Motor neuron (in vitro differentiated cells): ENCODE measurements around the gene SLC5A10. TPM values are rescaled to one million over a fixed set of nuclear protein-coding genes. Genes with fewer than 3 reads are reported as not detected.
A peak's percentile ranks its signal among the peaks of the same experiment; 100 is the strongest.

Experiments used
- ATAC-seq, 8 experiments: fragments of 200-7000 bp; cut with Tn5 transposase; replicated peaks in 6 of 8; 2 replicates each; pipeline ENCODE4 v1.8.0; 2021; ENCODE audit warnings: mild to moderate bottlenecking in 8 of 8, moderate library complexity in 8 of 8
- H3K27ac ChIP-seq, 2 donors: fragments of 250-450 bp; sonication (Bioruptor Pico); 2 replicates each; pipeline ENCODE4 v1.9.0; 2021; ENCODE audit warnings: antibody characterized with exemption in 2 of 2, mild to moderate bottlenecking in 2 of 2, moderate library complexity in 1 of 2
- H3K4me1 ChIP-seq, 2 donors: fragments of 250-450 bp; sonication (Bioruptor Pico); replicated peaks in 1 of 2; 2 replicates each; pipeline ENCODE4 v1.6.1; 2021; ENCODE audit warnings: antibody characterized with exemption in 2 of 2, mild to moderate bottlenecking in 2 of 2, moderate library complexity in 1 of 2
- H3K4me3 ChIP-seq, 5 donors: fragments of 250-450 bp; sonication (Bioruptor Pico); 2 replicates each; pipeline ENCODE4 v1.9.0; 2021; ENCODE audit warnings: antibody characterized with exemption in 5 of 5, mild to moderate bottlenecking in 5 of 5, moderate library complexity in 4 of 5
- WGBS, 10 experiments: fragments of 450-650 bp; shearing (Covaris generic); methylation state at CpG; one replicate each; pipeline ENCODE4 v1.0.0; 2022; 5-methylcytosine and 5-hydroxymethylcytosine counted together
- in situ Hi-C, 9 experiments: fragments of 400-800 bp; cut with MboI; loops; one replicate each; pipeline ENCODE4 v1.15.0; 2021; ENCODE audit warnings: low sequenced_read_pairs in 9 of 9, low pct_unique_long_range_greater_than_20kb in 2 of 9; ENCODE audit not compliant: unreplicated experiment in 9 of 9
- total RNA-seq, 8 experiments: library from RNA; unstranded; fragments of 300-600 nt; gene quantifications; 2 replicates each; pipeline versions ENCODE4 v1.2.3 to v1.2.4, GENCODE V29; 2022

SLC5A10 gene
- total RNA-seq, 8 experiments from 2014 or later, result 0.09 to 0.76 (median 0.45) TPM; not detected in 3

DNA sequence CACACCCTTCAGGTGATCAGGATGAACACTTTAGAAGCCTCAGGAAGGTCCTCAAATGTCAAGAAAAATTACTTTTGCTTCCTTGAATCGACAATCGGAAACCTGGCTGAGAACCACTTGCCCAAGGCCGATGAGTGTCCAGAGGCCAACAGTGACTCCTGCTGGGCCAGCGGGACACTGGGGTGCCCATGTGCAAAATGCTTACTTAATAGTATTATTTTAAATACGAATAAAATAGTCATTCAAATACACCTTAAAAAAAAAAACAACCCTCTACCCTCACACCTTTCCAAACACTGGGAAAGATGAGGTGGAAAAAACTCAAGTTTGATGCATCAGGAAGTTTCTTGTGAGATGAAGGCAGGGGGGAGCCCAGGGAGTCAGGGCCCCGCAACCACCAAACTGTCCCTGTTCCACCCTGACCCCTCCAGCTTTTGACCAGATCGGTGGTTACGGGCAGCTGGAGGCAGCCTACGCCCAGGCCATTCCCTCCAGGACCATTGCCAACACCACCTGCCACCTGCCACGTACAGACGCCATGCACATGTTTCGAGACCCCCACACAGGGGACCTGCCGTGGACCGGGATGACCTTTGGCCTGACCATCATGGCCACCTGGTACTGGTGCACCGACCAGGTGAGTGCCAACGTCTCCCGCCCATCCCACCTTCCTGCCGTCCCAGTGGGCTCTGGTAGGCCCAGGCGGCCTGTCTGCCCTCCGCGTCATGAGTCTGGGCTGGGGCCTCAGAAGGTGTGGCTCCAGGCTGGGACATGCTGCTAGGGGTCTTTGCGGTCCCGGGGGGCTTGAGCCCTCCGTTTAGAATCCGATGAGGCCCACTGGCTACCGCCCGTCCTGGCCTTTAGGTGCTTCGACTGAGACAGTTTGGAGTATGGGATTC lies 18.9 kb downstream of the SLC5A10 start:
- in situ Hi-C loops, result no loop called here
- 80 to 100% (median 94%) methylated on average over 1 to 10 of the region's 28 CpGs; no CpG with 5 or more reads in 4 of the 10 experiments for WGBS, 10 experiments
- H3K4me3 ChIP-seq, result no peak overlapping the region

DNA sequence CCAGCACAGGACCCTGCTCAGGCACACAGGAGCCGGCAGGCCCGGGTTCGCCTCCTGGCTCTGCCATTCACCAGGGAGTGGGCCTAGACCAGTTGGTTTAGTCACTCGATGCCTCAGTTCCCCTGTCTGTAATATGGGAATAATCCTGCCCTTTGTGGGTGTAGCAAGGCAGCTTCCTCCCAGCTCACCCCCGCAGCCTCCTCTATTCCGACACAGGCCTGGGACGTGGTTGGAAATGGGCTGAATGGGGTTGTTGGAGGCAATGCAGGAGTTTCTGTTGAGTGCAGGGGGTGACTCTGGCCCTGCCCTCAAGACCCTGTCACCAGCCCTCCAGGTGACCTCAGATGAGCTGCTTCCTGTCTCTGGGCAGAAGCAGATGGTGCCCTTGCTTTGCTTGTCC lies 19.8 kb downstream of the SLC5A10 start:
- Histone ChIP-seq H3K4me1 (peaks cover 3 to 12% of the 10 kb centered on the region in 2 donors), H3K4me3 (no peak overlapping the region), H3K27ac (no peak overlapping the region)
- in situ Hi-C loops, result no loop called here
- no peak for ATAC-seq
- WGBS, 10 experiments, result 100% methylated on average over 4 of the region's 7 CpGs; no CpG with 5 or more reads in 9 of the 10 experiments

More for the DNA sequence above, 18.9 kb downstream of the SLC5A10 start:
- no peak for ATAC-seq
- H3K4me1 ChIP-seq, result peaks cover 3 to 12% of the 10 kb centered on the region in 2 donors
- H3K27ac ChIP-seq, result no peak overlapping the region

DNA sequence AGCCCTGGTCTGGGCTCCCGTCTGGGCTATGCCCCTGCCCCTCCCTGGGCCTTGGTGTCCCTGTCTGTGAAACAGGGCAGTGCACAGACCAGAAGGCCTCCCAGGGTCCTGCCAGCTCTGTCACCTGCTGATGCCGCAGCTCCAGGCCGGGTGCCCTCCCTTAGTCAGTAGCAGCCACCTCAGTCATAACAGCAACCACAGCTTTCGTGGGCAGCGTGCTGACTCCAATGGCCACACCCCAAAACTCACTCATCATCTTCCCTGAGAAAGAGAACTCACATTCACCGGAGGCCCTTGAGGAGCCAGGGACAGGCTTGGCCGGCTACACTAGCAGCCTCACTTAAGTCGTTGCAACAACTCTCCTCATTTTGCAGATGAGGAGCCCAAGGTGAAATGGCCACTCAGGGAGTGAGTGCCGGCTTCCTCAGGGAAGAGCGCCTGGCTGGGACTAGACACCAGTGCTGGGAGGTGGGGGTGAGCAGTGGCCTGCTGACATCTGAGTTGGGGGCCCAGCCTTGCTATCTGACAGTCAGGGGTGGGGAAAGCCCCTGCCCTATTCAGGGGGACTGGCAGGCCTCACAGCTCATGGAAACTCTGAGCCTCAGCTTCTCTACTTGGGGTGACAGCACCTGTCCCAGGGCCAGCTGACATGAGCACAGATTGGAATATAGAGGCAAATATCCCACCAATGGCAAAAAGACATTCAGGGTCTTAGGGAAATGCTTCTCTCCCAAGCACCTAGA lies 22.6 kb downstream of the SLC5A10 start:
- ATAC-seq, result no peak
- in situ Hi-C loops, result no loop called here
- Histone ChIP-seq H3K4me3 (no peak overlapping the region), H3K4me1 (no peaks in the 10 kb centered on the region), H3K27ac (no peak overlapping the region)
- whole genome bisulfite sequencing, 10 experiments, result 50 to 100% (median 86%) methylated on average over 1 to 2 of the region's 10 CpGs; no CpG with 5 or more reads in 5 of the 10 experiments

DNA sequence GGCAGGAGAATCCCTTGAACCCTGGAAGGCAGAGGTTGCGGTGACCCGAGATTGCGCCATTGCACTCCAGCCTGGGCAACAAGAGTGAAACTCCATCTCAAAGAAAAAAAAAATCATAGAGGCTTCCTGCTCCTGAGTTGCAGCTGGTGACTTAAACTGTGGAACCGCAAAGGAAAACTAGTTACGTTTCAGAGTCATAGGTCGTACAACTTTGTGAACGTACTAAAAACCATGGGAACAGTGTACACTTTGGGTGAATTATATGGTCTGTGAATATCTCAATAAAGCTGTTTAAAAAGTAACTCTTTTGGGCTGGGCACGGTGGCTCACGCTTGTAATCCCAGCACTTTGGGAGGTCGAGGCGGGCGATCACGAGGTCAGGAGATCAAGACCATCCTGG lies 23.6 kb downstream of the SLC5A10 start:
- no peaks in the 10 kb centered on the region for H3K4me1 ChIP-seq
- no peak overlapping the region for H3K4me3 ChIP-seq
- 75 to 100% (median 90%) methylated on average over 1 to 5 of the region's 13 CpGs; no CpG with 5 or more reads in 4 of the 10 experiments for WGBS, 10 experiments
- no peak overlapping the region for H3K27ac ChIP-seq
- no peak for ATAC-seq
- in situ Hi-C loops, result no loop called here

DNA sequence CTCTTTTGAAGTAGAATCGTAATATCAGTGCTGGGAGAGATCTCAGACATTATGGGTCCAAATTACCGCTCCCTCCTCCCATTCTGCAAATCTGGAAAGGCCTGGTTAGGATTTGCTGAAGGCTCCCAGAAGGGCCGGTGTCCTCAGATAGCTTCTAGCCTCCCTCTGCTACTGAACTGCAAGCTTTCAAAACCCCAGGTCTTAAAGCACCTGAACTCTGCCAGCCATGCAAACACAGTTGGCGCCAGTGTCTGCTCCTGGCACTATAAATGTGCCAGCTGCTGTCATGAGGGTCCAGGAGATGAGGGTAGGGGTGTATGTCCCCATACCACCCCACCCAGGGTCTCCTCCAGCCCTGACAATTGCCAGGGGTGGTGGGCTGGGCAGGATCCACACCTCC lies 24.2 kb downstream of the SLC5A10 start:
- H3K27ac ChIP-seq, result no peak overlapping the region
- peaks cover 0 to 4% of the 10 kb centered on the region in 2 donors for H3K4me1 ChIP-seq
- 83 to 100% (median 100%) methylated on average over 1 to 2 of the region's 4 CpGs; no CpG with 5 or more reads in 6 of the 10 experiments for WGBS, 10 experiments
- in situ Hi-C loops, result no loop called here
- no peak overlapping the region for H3K4me3 ChIP-seq
- ATAC-seq, result no peak

DNA sequence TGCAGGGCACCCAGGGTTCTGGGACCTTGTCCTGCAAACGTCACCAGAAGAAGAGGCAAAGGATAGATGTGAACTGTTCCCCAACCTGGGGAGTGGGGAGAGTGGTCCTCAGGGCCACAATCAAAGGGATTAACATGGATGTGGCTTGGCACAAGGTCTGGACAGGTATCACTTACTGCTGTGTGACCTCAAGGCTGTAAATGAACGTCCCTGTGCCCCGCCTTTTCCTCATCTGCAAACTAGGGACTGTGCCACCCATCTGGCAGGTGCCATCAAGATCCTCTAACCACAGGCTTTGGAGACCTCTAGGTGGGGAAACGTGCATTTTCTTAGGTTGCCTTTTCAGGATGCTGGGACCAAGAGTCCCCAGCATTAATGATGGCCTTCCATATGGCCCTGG lies 25.1 kb downstream of the SLC5A10 start:
- H3K4me1 ChIP-seq, result peaks cover 0 to 12% of the 10 kb centered on the region in 2 donors
- ATAC-seq, result no peak
- in situ Hi-C loops, result no loop called here
- H3K27ac ChIP-seq, result no peak overlapping the region
- WGBS, 10 experiments, result 78% methylated on average over 1 of the region's 4 CpGs; no CpG with 5 or more reads in 9 of the 10 experiments
- no peak overlapping the region for H3K4me3 ChIP-seq

DNA sequence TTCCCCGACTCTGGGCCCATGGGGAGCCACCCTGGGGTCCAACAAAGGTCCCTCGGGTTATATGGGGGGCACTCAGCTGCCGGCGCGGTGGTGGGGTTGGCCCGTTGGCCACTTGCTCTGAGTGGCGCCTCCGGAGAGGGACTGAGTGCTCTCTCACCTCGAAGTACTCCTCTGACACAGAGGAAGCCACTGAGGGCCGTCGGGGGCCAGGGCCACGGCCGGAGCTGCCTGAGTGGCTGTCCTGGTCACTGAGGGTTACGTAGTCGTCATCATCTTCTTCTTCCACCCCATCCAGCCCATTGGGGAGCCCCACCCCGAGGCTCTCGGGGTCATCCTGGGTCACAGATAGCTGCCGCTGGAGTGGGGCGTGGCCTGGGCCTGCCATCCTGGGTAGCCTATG lies 25.7 kb downstream of the SLC5A10 start:
- no peak overlapping the region for H3K27ac ChIP-seq
- H3K4me3 ChIP-seq, result no peak overlapping the region
- peaks cover 0 to 12% of the 10 kb centered on the region in 2 donors for H3K4me1 ChIP-seq
- in situ Hi-C loops, result no loop called here
- 40 to 100% (median 86%) methylated on average over 1 to 7 of the region's 19 CpGs; no CpG with 5 or more reads in 5 of the 10 experiments for WGBS, 10 experiments
- no peak for ATAC-seq

DNA sequence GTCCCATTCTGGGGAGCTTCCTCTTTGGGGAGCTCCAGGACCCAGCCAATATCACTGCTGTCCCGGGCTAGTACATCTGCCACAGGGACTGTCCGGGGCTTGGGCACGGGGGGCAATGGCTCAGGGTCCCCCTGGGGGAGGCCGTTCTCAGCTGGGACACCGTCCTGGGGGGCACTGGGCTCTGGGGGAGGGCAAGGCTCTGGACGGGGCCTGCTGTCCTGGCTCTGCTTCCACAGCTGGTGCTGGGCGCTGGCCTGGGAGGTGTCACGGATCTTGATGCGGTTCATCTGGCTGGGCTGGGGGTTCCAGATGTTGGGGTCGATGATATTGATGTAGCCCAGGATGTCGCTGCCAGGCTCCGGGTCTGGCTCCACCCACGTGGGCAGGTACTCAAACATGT lies 26.1 kb downstream of the SLC5A10 start:
- 70 to 100% (median 100%) methylated on average over 1 to 2 of the region's 13 CpGs; no CpG with 5 or more reads in 7 of the 10 experiments for WGBS, 10 experiments
- in situ Hi-C loops, result no loop called here
- ATAC-seq, result no peak
- H3K4me1 ChIP-seq, result peaks cover 0 to 12% of the 10 kb centered on the region in 2 donors
- no peak overlapping the region for H3K27ac ChIP-seq
- no peak overlapping the region for H3K4me3 ChIP-seq

DNA sequence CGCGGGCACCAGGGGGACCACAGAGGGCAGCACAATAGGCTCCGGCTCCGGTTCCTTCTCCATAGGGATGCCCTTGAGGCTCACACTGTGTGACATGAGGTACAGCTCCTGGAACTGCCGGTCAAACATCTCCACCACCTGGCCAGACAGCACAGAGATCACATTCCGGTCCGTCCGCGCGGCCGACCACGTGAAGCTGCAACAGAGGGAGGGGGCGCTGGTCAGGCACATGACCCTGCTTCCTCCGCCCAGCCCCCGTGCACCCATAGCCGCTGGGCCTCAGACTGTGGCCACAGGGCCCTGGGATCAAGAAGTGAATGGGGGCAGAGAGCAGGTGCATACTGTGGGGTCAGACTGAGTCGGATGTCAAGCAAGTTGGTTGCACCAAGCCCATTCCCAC lies 26.7 kb downstream of the SLC5A10 start:
- WGBS, 10 experiments, result 80 to 84% (median 80%) methylated on average over 1 to 10 of the region's 17 CpGs; no CpG with 5 or more reads in 7 of the 10 experiments
- in situ Hi-C loops, result no loop called here
- Histone ChIP-seq H3K4me3 (no peak overlapping the region), H3K4me1 (peaks cover 0 to 12% of the 10 kb centered on the region in 2 donors), H3K27ac (no peak overlapping the region)
- no peak for ATAC-seq

DNA sequence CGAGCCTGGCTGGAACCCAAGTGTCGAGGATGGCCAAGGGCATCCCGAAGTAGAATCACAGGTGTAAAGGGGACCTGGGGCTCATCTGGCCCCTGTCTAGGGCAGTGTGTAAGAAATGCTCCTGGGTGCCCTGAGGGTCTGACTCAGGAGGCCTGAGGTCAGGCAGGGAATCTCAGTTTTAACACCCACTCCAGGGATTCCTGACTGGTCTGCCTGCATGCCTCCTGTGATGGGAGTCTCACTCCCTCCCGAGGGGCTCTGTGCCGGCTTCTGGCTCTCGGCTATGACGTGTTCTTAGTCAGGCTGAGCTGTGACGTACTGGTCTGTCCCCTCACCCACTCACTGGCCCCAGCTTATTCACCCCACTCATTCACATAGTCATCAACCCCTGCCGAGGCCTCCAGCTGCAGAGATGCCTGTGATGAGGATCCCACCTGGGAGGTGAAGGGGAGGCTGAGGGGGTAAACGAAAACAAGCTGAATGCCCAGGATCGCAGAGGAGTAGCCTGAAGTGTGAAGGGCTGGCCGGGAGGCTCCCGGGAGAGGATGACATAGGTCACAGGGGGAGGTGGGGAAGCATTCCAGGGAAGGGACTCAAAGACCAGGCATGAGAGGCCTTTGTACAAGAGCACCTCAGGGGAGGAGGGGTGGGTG lies 28.8 kb downstream of the SLC5A10 start:
- peak in 5 of 8 experiments; percentile 17 to 32 (median 31) for ATAC-seq
- Histone ChIP-seq H3K4me3 (no peak overlapping the region), H3K27ac (no peak overlapping the region), H3K4me1 (peaks cover 0 to 12% of the 10 kb centered on the region in 2 donors)
- in situ Hi-C loops, result no loop called here
- 71 to 80% methylated on average over 1 to 4 of the region's 13 CpGs; no CpG with 5 or more reads in 8 of the 10 experiments for WGBS, 10 experiments

DNA sequence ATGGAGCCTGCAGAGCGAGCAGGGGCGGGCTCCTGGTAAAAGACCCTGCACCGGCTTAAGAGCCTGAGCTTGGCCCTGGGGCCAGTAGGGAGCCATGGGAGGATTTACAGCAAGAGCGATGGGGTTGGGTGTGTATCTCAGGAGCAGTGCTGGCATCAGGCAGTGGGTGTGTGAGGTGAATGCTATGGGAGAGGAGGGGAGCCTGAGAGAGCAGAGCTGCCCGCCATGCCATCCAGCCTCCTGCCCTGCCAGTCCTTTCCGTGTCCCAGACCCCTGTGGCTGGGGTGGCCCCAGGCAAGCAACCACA lies 29.3 kb downstream of the SLC5A10 start:
- WGBS, 10 experiments, result 70% methylated on average over 2 of the region's 6 CpGs; no CpG with 5 or more reads in 9 of the 10 experiments
- Histone ChIP-seq H3K4me1 (peaks cover 0 to 12% of the 10 kb centered on the region in 2 donors), H3K4me3 (no peak overlapping the region), H3K27ac (no peak overlapping the region)
- in situ Hi-C loops, result no loop called here
- ATAC-seq, result peak in 3 of 8 experiments; percentile 6 to 20 (median 12)

DNA sequence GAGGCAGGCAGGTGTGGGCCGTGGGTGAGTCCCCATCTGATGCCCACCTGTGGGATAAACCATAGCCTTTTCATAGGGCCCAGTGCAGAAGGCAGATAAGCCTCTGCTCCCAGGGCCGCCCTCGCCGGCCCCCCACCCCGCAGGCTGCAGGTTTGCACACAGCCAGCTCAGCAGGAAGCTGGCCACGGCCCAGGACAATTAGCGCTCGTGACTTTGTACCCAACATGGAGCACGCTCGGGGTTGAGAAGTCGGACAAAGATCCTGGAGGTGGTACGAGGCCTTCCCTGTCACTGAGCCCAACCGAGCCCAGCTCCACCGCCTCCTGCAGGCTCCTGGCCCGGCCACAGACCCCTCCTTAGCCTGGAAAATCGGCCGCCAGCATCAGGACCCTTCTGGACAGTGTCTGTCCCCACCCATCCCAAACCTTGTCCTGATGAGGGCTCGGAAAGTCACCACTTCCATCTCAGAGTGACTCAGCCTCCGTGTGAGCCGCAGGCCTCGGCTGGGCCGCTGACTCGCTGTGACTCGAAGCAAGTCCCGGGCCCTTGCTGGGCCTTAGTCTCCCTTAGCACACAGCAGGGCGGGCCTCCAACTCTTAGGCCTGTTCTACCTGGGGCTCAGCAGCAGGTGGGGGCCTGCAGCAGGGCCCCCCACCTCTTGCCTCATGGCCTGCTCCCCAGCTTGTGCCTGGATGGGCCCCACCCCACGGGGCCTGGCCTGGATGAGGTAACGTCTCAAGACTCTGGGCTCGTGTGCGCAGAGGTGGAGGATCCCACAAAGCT lies 29.9 kb downstream of the SLC5A10 start:
- H3K4me1 ChIP-seq, result peaks cover 0 to 12% of the 10 kb centered on the region in 2 donors
- in situ Hi-C loops, result no loop called here
- ATAC-seq, result peak in 7 of 8 experiments; percentile 75 to 93 (median 84)
- 70 to 90% (median 73%) methylated on average over 2 to 13 of the region's 30 CpGs; no CpG with 5 or more reads in 6 of the 10 experiments for WGBS, 10 experiments
- no peak overlapping the region for H3K27ac ChIP-seq
- no peak overlapping the region for H3K4me3 ChIP-seq
